ENCODE measurements around the gene SLC7A14. TPM values are rescaled to one million over a fixed set of nuclear protein-coding genes. Genes with fewer than 3 reads are reported as not detected.
A peak's percentile ranks its signal among the peaks of the same experiment; 100 is the strongest.
"Not testable (repeated sequence)": the region's sequence is repeated elsewhere in the genome, so short reads cannot be mapped to it uniquely, and the experiment has no call there.

The SLC7A14 gene
- total RNA-seq, 5 donors from 2014 or later (not counting 1 experiment from before 2014, with no cell fraction given), result not detected

- Histone ChIP-seq H3K27ac (ENCODE audit: low read length) (no peak overlapping the region), H3K4me1 (ENCODE audit: control insufficient read depth in 1 of 2, extremely low read depth in 1 of 2, insufficient read depth in 2 of 2, low read length in 2 of 2) (no peaks in the 10 kb centered on the region), H3K27me3 (replicated peaks in 1 of 2; ENCODE audit: control insufficient read depth in 2 of 2, extremely low read depth in 1 of 2, insufficient read depth in 2 of 2, low read length in 1 of 2) (peaks cover 8 to 22% of the 10 kb centered on the region in 2 experiments), H3K4me3 (ENCODE audit: control insufficient read depth in 1 of 2, extremely low read depth in 1 of 2, low read length in 1 of 2) (no peak overlapping the region), H3K36me3 (ENCODE audit: control insufficient read depth in 2 of 2, extremely low read depth in 1 of 2, insufficient read depth in 1 of 2, low read length in 1 of 2) (no peaks in the 10 kb centered on the region), H3K9me3 (no peaks in the 10 kb centered on the region)
- no peak overlapping the region for H3K27ac Mint-ChIP-seq
- POLR2A ChIA-PET, result no interaction called here
- CTCF ChIA-PET, result no interaction called here
- DNase-seq (peak in 26 of 35 experiments; percentile 2 to 51 (median 16)), ATAC-seq (replicated peaks in 1 of 4) (no peak)
- peaks cover 3 to 6% (median 4%) of the 10 kb centered on the region in 3 donors for H3K9me3 Mint-ChIP-seq
- H3K4me1 Mint-ChIP-seq, result peaks cover 0 to 4% (median 0%) of the 10 kb centered on the region in 3 donors
- H3K27me3 Mint-ChIP-seq, result peaks cover 56 to 58% of the 10 kb centered on the region in 2 donors
- WGBS (ENCODE audit: insufficient coverage), result 8% methylated on average over 7 of the region's 20 CpGs
- no peaks in the 10 kb centered on the region for H3K36me3 Mint-ChIP-seq
- H3K4me3 Mint-ChIP-seq, result no peak overlapping the region
Observed at GRCh38 chr3:170584585-170585007, 1.3 kb downstream of the SLC7A14 start.

- CTCF ChIA-PET, result no interaction called here
- Histone ChIP-seq H3K9me3 (no peaks in the 10 kb centered on the region), H3K4me1 (ENCODE audit: control insufficient read depth in 1 of 2, extremely low read depth in 1 of 2, insufficient read depth in 2 of 2, low read length in 2 of 2) (no peaks in the 10 kb centered on the region), H3K27ac (ENCODE audit: low read length) (no peak overlapping the region), H3K4me3 (ENCODE audit: control insufficient read depth in 1 of 2, extremely low read depth in 1 of 2, low read length in 1 of 2) (no peak overlapping the region), H3K36me3 (ENCODE audit: control insufficient read depth in 2 of 2, extremely low read depth in 1 of 2, insufficient read depth in 1 of 2, low read length in 1 of 2) (no peaks in the 10 kb centered on the region), H3K27me3 (replicated peaks in 1 of 2; ENCODE audit: control insufficient read depth in 2 of 2, extremely low read depth in 1 of 2, insufficient read depth in 2 of 2, low read length in 1 of 2) (peaks cover 3 to 5% of the 10 kb centered on the region in 2 experiments)
- Mint-ChIP-seq H3K4me3 (no peak overlapping the region), H3K36me3 (no peaks in the 10 kb centered on the region), H3K27me3 (peaks cover 35 to 45% of the 10 kb centered on the region in 2 donors), H3K27ac (no peak overlapping the region), H3K9me3 (peaks cover 3 to 6% (median 4%) of the 10 kb centered on the region in 3 donors), H3K4me1 (peaks cover 0 to 1% (median 0%) of the 10 kb centered on the region in 3 donors)
- WGBS (ENCODE audit: insufficient coverage), result 25% methylated on average over 2 of the region's 3 CpGs
- POLR2A ChIA-PET, result no interaction called here
- no peak for ATAC-seq (replicated peaks in 1 of 4)
- no peak for DNase-seq
Observed at GRCh38 chr3:170579646-170580045, 6.2 kb downstream of the SLC7A14 start.

GRCh38 chr3:170572665-170573253 is 13.1 kb downstream of the SLC7A14 start:
- WGBS (ENCODE audit: insufficient coverage), result 31% methylated on average over 2 of the region's 3 CpGs

GRCh38 chr3:170567598-170567997 is 18.3 kb downstream of the SLC7A14 start:
- DNase-seq; H3K27ac Mint-ChIP-seq; H3K27ac ChIP-seq (ENCODE audit: low read length); H3K27me3 Mint-ChIP-seq; H3K36me3 Mint-ChIP-seq; H3K27me3 ChIP-seq (replicated peaks in 1 of 2; ENCODE audit: control insufficient read depth in 2 of 2, extremely low read depth in 1 of 2, insufficient read depth in 2 of 2, low read length in 1 of 2); ATAC-seq (replicated peaks in 1 of 4); H3K9me3 ChIP-seq; CTCF ChIA-PET; H3K4me3 Mint-ChIP-seq; H3K36me3 ChIP-seq (ENCODE audit: control insufficient read depth in 2 of 2, extremely low read depth in 1 of 2, insufficient read depth in 1 of 2, low read length in 1 of 2); H3K4me1 ChIP-seq (ENCODE audit: control insufficient read depth in 1 of 2, extremely low read depth in 1 of 2, insufficient read depth in 2 of 2, low read length in 2 of 2); H3K4me3 ChIP-seq (ENCODE audit: control insufficient read depth in 1 of 2, extremely low read depth in 1 of 2, low read length in 1 of 2); POLR2A ChIA-PET; H3K9me3 Mint-ChIP-seq; H3K4me1 Mint-ChIP-seq: not testable (repeated sequence)
- WGBS (ENCODE audit: insufficient coverage), result no CpG with 5 or more reads among the region's 1 CpG

More at GRCh38 chr3:170572665-170573253, 13.1 kb downstream of the SLC7A14 start:
- H3K9me3 Mint-ChIP-seq, result peaks cover 0 to 1% (median 0%) of the 10 kb centered on the region in 3 donors
- Histone ChIP-seq H3K36me3 (ENCODE audit: control insufficient read depth in 2 of 2, extremely low read depth in 1 of 2, insufficient read depth in 1 of 2, low read length in 1 of 2) (no peaks in the 10 kb centered on the region), H3K4me3 (ENCODE audit: control insufficient read depth in 1 of 2, extremely low read depth in 1 of 2, low read length in 1 of 2) (no peak overlapping the region), H3K9me3 (no peaks in the 10 kb centered on the region), H3K4me1 (ENCODE audit: control insufficient read depth in 1 of 2, extremely low read depth in 1 of 2, insufficient read depth in 2 of 2, low read length in 2 of 2) (no peaks in the 10 kb centered on the region), H3K27me3 (replicated peaks in 1 of 2; ENCODE audit: control insufficient read depth in 2 of 2, extremely low read depth in 1 of 2, insufficient read depth in 2 of 2, low read length in 1 of 2) (peaks cover 0 to 4% of the 10 kb centered on the region in 2 experiments), H3K27ac (ENCODE audit: low read length) (no peak overlapping the region)
- DNase-seq (no peak), ATAC-seq (replicated peaks in 1 of 4) (no peak)
- no peak overlapping the region for H3K27ac Mint-ChIP-seq
- H3K4me3 Mint-ChIP-seq, result no peak overlapping the region
- CTCF ChIA-PET, result no interaction called here
- POLR2A ChIA-PET, result no interaction called here
- no peaks in the 10 kb centered on the region for H3K36me3 Mint-ChIP-seq
- no peaks in the 10 kb centered on the region for H3K4me1 Mint-ChIP-seq
- peaks cover 4 to 34% of the 10 kb centered on the region in 2 donors for H3K27me3 Mint-ChIP-seq

- POLR2A ChIA-PET, result no interaction called here
- H3K36me3 Mint-ChIP-seq, result no peaks in the 10 kb centered on the region
Observed at GRCh38 chr3:170566413-170566812, 19.5 kb downstream of the SLC7A14 start.

GRCh38 chr3:170565495-170565894 is 20.4 kb downstream of the SLC7A14 start:
- H3K27me3 Mint-ChIP-seq, result peaks cover 0 to 12% of the 10 kb centered on the region in 2 donors
- peaks cover 0 to 1% (median 0%) of the 10 kb centered on the region in 3 donors for H3K9me3 Mint-ChIP-seq
- DNase-seq (no peak), ATAC-seq (replicated peaks in 1 of 4) (no peak)
- H3K4me3 Mint-ChIP-seq, result no peak overlapping the region
- Histone ChIP-seq H3K36me3 (ENCODE audit: control insufficient read depth in 2 of 2, extremely low read depth in 1 of 2, insufficient read depth in 1 of 2, low read length in 1 of 2) (no peaks in the 10 kb centered on the region), H3K4me1 (ENCODE audit: control insufficient read depth in 1 of 2, extremely low read depth in 1 of 2, insufficient read depth in 2 of 2, low read length in 2 of 2) (no peaks in the 10 kb centered on the region), H3K27me3 (replicated peaks in 1 of 2; ENCODE audit: control insufficient read depth in 2 of 2, extremely low read depth in 1 of 2, insufficient read depth in 2 of 2, low read length in 1 of 2) (peaks cover 0 to 2% of the 10 kb centered on the region in 2 experiments), H3K4me3 (ENCODE audit: control insufficient read depth in 1 of 2, extremely low read depth in 1 of 2, low read length in 1 of 2) (no peak overlapping the region), H3K27ac (ENCODE audit: low read length) (no peak overlapping the region), H3K9me3 (no peaks in the 10 kb centered on the region)
- ChIA-PET POLR2A (no interaction called here), CTCF (no interaction called here)
- no peaks in the 10 kb centered on the region for H3K36me3 Mint-ChIP-seq
- 93% methylated on average over 2 of the region's 2 CpGs for WGBS (ENCODE audit: insufficient coverage)
- H3K27ac Mint-ChIP-seq, result no peak overlapping the region
- peaks cover 0 to 12% (median 10%) of the 10 kb centered on the region in 3 donors for H3K4me1 Mint-ChIP-seq

More at GRCh38 chr3:170566413-170566812, 19.5 kb downstream of the SLC7A14 start:
- Mint-ChIP-seq H3K4me3 (no peak overlapping the region), H3K27ac (no peak overlapping the region), H3K9me3 (peaks cover 0 to 1% (median 0%) of the 10 kb centered on the region in 3 donors), H3K4me1 (peaks cover 0 to 10% (median 10%) of the 10 kb centered on the region in 3 donors), H3K27me3 (peaks cover 2 to 5% of the 10 kb centered on the region in 2 donors)
- no peak for DNase-seq
- CTCF ChIA-PET, result interaction anchor here (0.6 kb wide), 2 partner anchors 426 to 1844 kb away, joined by 3 read pairs; no protein-coding TSS in a partner anchor
- no CpG with 5 or more reads among the region's 2 CpGs for WGBS (ENCODE audit: insufficient coverage)
- no peak overlapping the region for H3K27ac ChIP-seq (ENCODE audit: low read length)
- ATAC-seq (replicated peaks in 1 of 4), result no peak
- no peaks in the 10 kb centered on the region for H3K4me1 ChIP-seq (ENCODE audit: control insufficient read depth in 1 of 2, extremely low read depth in 1 of 2, insufficient read depth in 2 of 2, low read length in 2 of 2)
- no peak overlapping the region for H3K4me3 ChIP-seq (ENCODE audit: control insufficient read depth in 1 of 2, extremely low read depth in 1 of 2, low read length in 1 of 2)
- no peaks in the 10 kb centered on the region for H3K36me3 ChIP-seq (ENCODE audit: control insufficient read depth in 2 of 2, extremely low read depth in 1 of 2, insufficient read depth in 1 of 2, low read length in 1 of 2)
- no peaks in the 10 kb centered on the region for H3K9me3 ChIP-seq
- peaks cover 0 to 2% of the 10 kb centered on the region in 2 experiments for H3K27me3 ChIP-seq (replicated peaks in 1 of 2; ENCODE audit: control insufficient read depth in 2 of 2, extremely low read depth in 1 of 2, insufficient read depth in 2 of 2, low read length in 1 of 2)
